ENCODE results near the gene SLC9A9. TPM values are rescaled to one million over a fixed set of nuclear protein-coding genes. Genes with fewer than 3 reads are reported as not detected.

Gene SLC9A9
- total RNA-seq, 2 donors from 2014 or later: 23.6 to 31.0 TPM

GRCh38 chr3:143753456-143753855, 94.8 kb downstream of the SLC9A9 start:
- Histone ChIP-seq H3K4me1 (replicated peaks) (no peaks in the 10 kb centered on the region), H3K36me3 (no peaks in the 10 kb centered on the region), H3K9me3 (no peaks in the 10 kb centered on the region), H3K27me3 (replicated peaks; ENCODE audit: insufficient read depth) (no peaks in the 10 kb centered on the region), H3K4me3 (no peak overlapping the region), H3K27ac (no peak overlapping the region)
- intact Hi-C loops (cut with DNase I): loop anchor here (10.0 kb wide), 1 partner anchor 629 kb away; no protein-coding TSS in a partner anchor
- TF ChIP-seq CTCF (IDR thresholded peaks at IDR 0.05) (no peak), POLR2AphosphoS5 (IDR thresholded peaks at IDR 0.05) (no peak), POLR2A (IDR thresholded peaks at IDR 0.05) (no peak)
- no peak for DNase-seq (ENCODE audit: low spot score)

DNA sequence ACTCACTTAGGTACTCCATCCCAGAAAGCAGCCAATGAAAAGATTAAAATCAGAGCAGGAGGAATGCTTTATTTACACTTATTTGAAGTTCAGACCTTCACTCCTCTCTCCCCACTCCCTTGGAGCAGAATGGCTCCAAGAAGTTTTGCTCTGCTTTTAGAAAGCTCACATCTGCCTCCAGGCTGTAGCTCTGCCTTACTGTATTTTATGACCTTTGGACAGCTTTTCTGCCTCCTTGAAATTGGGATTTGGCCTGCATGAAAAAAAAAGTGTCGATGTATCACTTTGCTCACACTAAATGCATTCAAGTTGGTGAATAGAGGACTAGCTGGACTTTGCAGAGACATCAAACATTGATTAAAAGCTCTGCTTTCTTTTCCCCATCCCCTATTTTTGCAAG, 95.3 kb downstream of the SLC9A9 start:
- Histone ChIP-seq H3K27ac (no peak overlapping the region), H3K4me1 (replicated peaks) (no peaks in the 10 kb centered on the region), H3K27me3 (replicated peaks; ENCODE audit: insufficient read depth) (no peaks in the 10 kb centered on the region), H3K9me3 (no peaks in the 10 kb centered on the region), H3K4me3 (no peak overlapping the region), H3K36me3 (no peaks in the 10 kb centered on the region)
- 13% methylated on average over 1 of the region's 1 CpG for WGBS
- TF ChIP-seq POLR2A (IDR thresholded peaks at IDR 0.05): no peak
- TF ChIP-seq POLR2AphosphoS5 (IDR thresholded peaks at IDR 0.05): no peak
- no peak for TF ChIP-seq CTCF (IDR thresholded peaks at IDR 0.05)
- intact Hi-C loops (cut with DNase I): loop anchor here (10.0 kb wide), 1 partner anchor 628 kb away; no protein-coding TSS in a partner anchor
- DNase-seq (ENCODE audit: low spot score): no peak

GRCh38 chr3:143751643-143752178, 96.6 kb downstream of the SLC9A9 start:
- Histone ChIP-seq H3K36me3 (no peaks in the 10 kb centered on the region), H3K27me3 (replicated peaks; ENCODE audit: insufficient read depth) (no peaks in the 10 kb centered on the region), H3K9me3 (no peaks in the 10 kb centered on the region), H3K27ac (no peak overlapping the region), H3K4me1 (replicated peaks) (no peaks in the 10 kb centered on the region), H3K4me3 (no peak overlapping the region)
- WGBS: 82% methylated on average over 4 of the region's 4 CpGs
- intact Hi-C loops (cut with DNase I): loop anchor here (10.0 kb wide), 1 partner anchor 627 kb away; no protein-coding TSS in a partner anchor
- DNase-seq (ENCODE audit: low spot score): no peak
- no peak for TF ChIP-seq POLR2A (IDR thresholded peaks at IDR 0.05)
- no peak for TF ChIP-seq CTCF (IDR thresholded peaks at IDR 0.05)
- no peak for TF ChIP-seq POLR2AphosphoS5 (IDR thresholded peaks at IDR 0.05)

DNA sequence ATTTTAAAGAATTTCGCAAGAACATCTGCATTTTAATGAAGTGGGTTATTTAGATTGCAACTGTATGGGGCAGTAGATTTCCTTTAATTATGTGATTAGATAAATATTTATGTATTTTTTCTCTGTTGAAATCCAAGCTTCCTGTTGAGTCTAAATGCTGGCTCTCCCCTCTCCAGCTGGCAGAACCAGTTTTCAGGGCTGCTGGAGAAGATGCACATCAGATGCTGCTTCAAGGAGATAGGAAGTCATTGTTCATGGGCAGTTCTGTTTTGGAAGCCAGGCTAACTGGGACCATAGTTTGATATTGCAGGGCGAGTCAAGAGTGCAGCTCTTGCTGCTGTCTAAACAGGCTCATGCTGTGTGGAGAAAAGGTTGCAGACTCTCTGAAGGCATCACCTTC, 97.4 kb downstream of the SLC9A9 start:
- TF ChIP-seq POLR2AphosphoS5 (IDR thresholded peaks at IDR 0.05): no peak
- TF ChIP-seq CTCF (IDR thresholded peaks at IDR 0.05): no peak
- no peak for TF ChIP-seq POLR2A (IDR thresholded peaks at IDR 0.05)
- DNase-seq (ENCODE audit: low spot score): no peak
- WGBS: 95% methylated on average over 2 of the region's 2 CpGs
- no peaks in the 10 kb centered on the region for H3K4me1 ChIP-seq (replicated peaks)
- H3K36me3 ChIP-seq: no peaks in the 10 kb centered on the region
- H3K27ac ChIP-seq: no peak overlapping the region
- no peaks in the 10 kb centered on the region for H3K27me3 ChIP-seq (replicated peaks; ENCODE audit: insufficient read depth)
- no peaks in the 10 kb centered on the region for H3K9me3 ChIP-seq
- no peak overlapping the region for H3K4me3 ChIP-seq
- intact Hi-C loops (cut with DNase I): loop anchor here (10.0 kb wide), 1 partner anchor 626 kb away; no protein-coding TSS in a partner anchor

GRCh38 chr3:143749926-143750325, 98.3 kb downstream of the SLC9A9 start:
- intact Hi-C loops (cut with DNase I): loop anchor here (10.0 kb wide), 1 partner anchor 625 kb away; no protein-coding TSS in a partner anchor
- DNase-seq (ENCODE audit: low spot score): no peak
- Histone ChIP-seq H3K4me1 (replicated peaks) (no peaks in the 10 kb centered on the region), H3K4me3 (no peak overlapping the region), H3K27me3 (replicated peaks; ENCODE audit: insufficient read depth) (no peaks in the 10 kb centered on the region), H3K9me3 (no peaks in the 10 kb centered on the region), H3K27ac (no peak overlapping the region), H3K36me3 (no peaks in the 10 kb centered on the region)
- no peak for TF ChIP-seq POLR2AphosphoS5 (IDR thresholded peaks at IDR 0.05)
- no peak for TF ChIP-seq CTCF (IDR thresholded peaks at IDR 0.05)
- TF ChIP-seq POLR2A (IDR thresholded peaks at IDR 0.05): no peak
- 65% methylated on average over 5 of the region's 5 CpGs for WGBS

Measured in prostate gland (tissue), 2 donors.